Sigmoid colon (tissue), 7 donors: ENCODE data around the gene RPE. TPM values are rescaled to one million over a fixed set of nuclear protein-coding genes. Genes with fewer than 3 reads are reported as not detected.

Source experiments
- DNase-seq: peaks from one replicate; pipeline ENCODE4 v3.0.0-alpha.2; 2019
- H3K27ac ChIP-seq, 4 donors: fragments of 200-600 bp; sonication (generic); one replicate each; pipeline ENCODE4 v1.5.1; 2016 to 2019; ENCODE audit warnings: mild to moderate bottlenecking in 1 of 4
- H3K27me3 ChIP-seq, 3 donors: fragments of 200-600 bp; sonication (generic); one replicate each; pipeline ENCODE4 v1.5.1; 2019; ENCODE audit warnings: mild to moderate bottlenecking in 1 of 3
- H3K36me3 ChIP-seq, 4 donors: fragments of 200-600 bp; sonication (generic); one replicate each; pipeline ENCODE4 v1.5.1; 2016 to 2019
- H3K4me1 ChIP-seq, 4 donors: fragments of 200-600 bp; sonication (generic); one replicate each; pipeline ENCODE4 v1.5.1; 2017 to 2019
- H3K4me3 ChIP-seq, 4 donors: fragments of 200-600 bp; sonication (generic); one replicate each; pipeline ENCODE4 v1.5.1; 2017 to 2019; ENCODE audit warnings: mild to moderate bottlenecking in 2 of 4, moderate library complexity in 1 of 4
- H3K9me3 ChIP-seq, 4 donors: fragments of 200-600 bp in 3 of 4; sonication (generic) in 3 of 4; one replicate each; pipeline versions ENCODE4 v1.5.1 to v1.6.1; 2013 to 2019
- CTCF ChIP-seq, 4 experiments: fragments of 450-650 bp in 3 of 4; fragments of 200-600 bp in 1 of 4; IDR thresholded peaks; one replicate each; pipeline ENCODE4 v1.5.1; 2016 to 2019; ENCODE audit warnings: antibody characterized with exemption in 4 of 4, mild to moderate bottlenecking in 3 of 4, moderate library complexity in 2 of 4
- EP300 ChIP-seq, 4 donors: sonication (generic); formaldehyde crosslinking; IDR thresholded peaks; one replicate each; pipeline ENCODE4 v1.6.1; 2017; ENCODE audit warnings: antibody characterized with exemption in 4 of 4
- POLR2A ChIP-seq, 2 donors: fragments of 450-650 bp; IDR thresholded peaks; one replicate each; pipeline ENCODE4 v1.6.1; 2016; ENCODE audit warnings: antibody characterized with exemption in 2 of 2, mild to moderate bottlenecking in 2 of 2, moderate library complexity in 2 of 2
- POLR2AphosphoS5 ChIP-seq, 4 donors: sonication (generic); formaldehyde crosslinking; IDR thresholded peaks; one replicate each; pipeline ENCODE4 v1.6.1; 2017; ENCODE audit warnings: antibody characterized with exemption in 4 of 4
- WGBS, 2 donors: extraction: QIAGEN DNeasy Blood & Tissue Kit; methylation state at CpG; one replicate each; pipeline ENCODE4 v1.1.7; 2013; 5-methylcytosine and 5-hydroxymethylcytosine counted together
- intact Hi-C: fragments of 100-400 bp; cut with DNase I; formaldehyde crosslinking; loops from one replicate; pipeline ENCODE4 v1.15.1; 2023
- polyA plus RNA-seq, 3 donors: library from polyadenylated mRNA; stranded (reverse); fragments of 200-250 nt; gene quantifications; one replicate each; pipeline ENCODE4 v1.2.3, GENCODE V29; 2013
- total RNA-seq, 4 donors: library from RNA; depleted of rRNA; stranded (reverse); fragments of >200 nt; gene quantifications; one replicate each; pipeline ENCODE4 v1.1.0, GENCODE V29; 2016
- donor health status: healthy with polysubstance abuse.
- donor health status: Bipolar disorder and iron deficiency.
- donor health status: healthy.

Gene RPE
- total and polyA plus RNA-seq, 7 donors: 22.2 to 77.9 (median 38.2) TPM

GRCh38 chr2:209960676-209961630 lies 41.5 kb upstream of the RPE start:
- Histone ChIP-seq H3K4me3 (no peak overlapping the region), H3K27me3 (no peaks in the 10 kb centered on the region), H3K9me3 (no peaks in the 10 kb centered on the region), H3K36me3 (no peaks in the 10 kb centered on the region), H3K4me1 (peaks cover 0 to 12% (median 11%) of the 10 kb centered on the region in 4 donors), H3K27ac (no peak overlapping the region)
- 33 to 38% methylated on average over 4 of the region's 4 CpGs for WGBS, 2 donors
- TF ChIP-seq EP300 (IDR thresholded peaks at IDR 0.05) (no peak), CTCF (IDR thresholded peaks at IDR 0.05) (peak in 3 of 4 experiments; percentile 10 to 40 (median 25))
- intact Hi-C loops: no loop called here
- DNase-seq: no peak

GRCh38 chr2:209965723-209966122 lies 36.7 kb upstream of the RPE start:
- 81 to 85% methylated on average over 2 of the region's 2 CpGs for WGBS, 2 donors

GRCh38 chr2:209969692-209970091 lies 32.7 kb upstream of the RPE start:
- peaks cover 0 to 16% (median 11%) of the 10 kb centered on the region in 4 donors for H3K4me1 ChIP-seq
- DNase-seq: no peak
- 87 to 90% methylated on average over 4 of the region's 4 CpGs for WGBS, 2 donors
- TF ChIP-seq POLR2AphosphoS5 (IDR thresholded peaks at IDR 0.05): no peak
- no peak for TF ChIP-seq POLR2A (IDR thresholded peaks at IDR 0.05)
- no peak for TF ChIP-seq EP300 (IDR thresholded peaks at IDR 0.05)
- no peak for TF ChIP-seq CTCF (IDR thresholded peaks at IDR 0.05)
- no peaks in the 10 kb centered on the region for H3K36me3 ChIP-seq
- H3K9me3 ChIP-seq: no peaks in the 10 kb centered on the region
- no peak overlapping the region for H3K27ac ChIP-seq
- intact Hi-C loops: no loop called here
- H3K27me3 ChIP-seq: no peaks in the 10 kb centered on the region
- H3K4me3 ChIP-seq: no peak overlapping the region

More at GRCh38 chr2:209965723-209966122, 36.7 kb upstream of the RPE start:
- Histone ChIP-seq H3K27me3 (no peaks in the 10 kb centered on the region), H3K9me3 (no peaks in the 10 kb centered on the region), H3K36me3 (no peaks in the 10 kb centered on the region), H3K4me3 (no peak overlapping the region), H3K27ac (no peak overlapping the region), H3K4me1 (peaks cover 0 to 3% (median 1%) of the 10 kb centered on the region in 4 donors)
- TF ChIP-seq EP300 (IDR thresholded peaks at IDR 0.05) (no peak), POLR2AphosphoS5 (IDR thresholded peaks at IDR 0.05) (no peak), CTCF (IDR thresholded peaks at IDR 0.05) (no peak), POLR2A (IDR thresholded peaks at IDR 0.05) (no peak)
- DNase-seq: no peak
- intact Hi-C loops: no loop called here

GRCh38 chr2:209970271-209970670 lies 32.2 kb upstream of the RPE start:
- intact Hi-C loops: no loop called here
- H3K9me3 ChIP-seq: no peaks in the 10 kb centered on the region
- H3K27me3 ChIP-seq: no peaks in the 10 kb centered on the region
- no peaks in the 10 kb centered on the region for H3K36me3 ChIP-seq
- no peak overlapping the region for H3K27ac ChIP-seq
- 33 to 66% methylated on average over 2 of the region's 2 CpGs for WGBS, 2 donors
- H3K4me3 ChIP-seq: no peak overlapping the region
- H3K4me1 ChIP-seq: peaks cover 0 to 16% (median 11%) of the 10 kb centered on the region in 4 donors
- TF ChIP-seq POLR2A (IDR thresholded peaks at IDR 0.05) (no peak), EP300 (IDR thresholded peaks at IDR 0.05) (no peak), CTCF (IDR thresholded peaks at IDR 0.05) (no peak), POLR2AphosphoS5 (IDR thresholded peaks at IDR 0.05) (no peak)
- DNase-seq: no peak
